WI38 (cell line): ENCODE data around the gene JDP2.
"Not testable (repeated sequence)": the region's sequence is repeated elsewhere in the genome, so short reads cannot be mapped to it uniquely, and the experiment has no call there.

Experiments used
- H3K4me3 ChIP-seq: 2 replicates; pipeline ENCODE4 v1.5.1; 2011; ENCODE audit warnings: low read depth, mild to moderate bottlenecking, control low read depth, low read length
- CTCF ChIP-seq: IDR thresholded peaks from 2 replicates; pipeline ENCODE4 v1.5.1; 2012; ENCODE audit warnings: low read depth, mild to moderate bottlenecking, control low read depth, low read length

Gene JDP2, protein sequence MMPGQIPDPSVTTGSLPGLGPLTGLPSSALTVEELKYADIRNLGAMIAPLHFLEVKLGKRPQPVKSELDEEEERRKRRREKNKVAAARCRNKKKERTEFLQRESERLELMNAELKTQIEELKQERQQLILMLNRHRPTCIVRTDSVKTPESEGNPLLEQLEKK

DNA sequence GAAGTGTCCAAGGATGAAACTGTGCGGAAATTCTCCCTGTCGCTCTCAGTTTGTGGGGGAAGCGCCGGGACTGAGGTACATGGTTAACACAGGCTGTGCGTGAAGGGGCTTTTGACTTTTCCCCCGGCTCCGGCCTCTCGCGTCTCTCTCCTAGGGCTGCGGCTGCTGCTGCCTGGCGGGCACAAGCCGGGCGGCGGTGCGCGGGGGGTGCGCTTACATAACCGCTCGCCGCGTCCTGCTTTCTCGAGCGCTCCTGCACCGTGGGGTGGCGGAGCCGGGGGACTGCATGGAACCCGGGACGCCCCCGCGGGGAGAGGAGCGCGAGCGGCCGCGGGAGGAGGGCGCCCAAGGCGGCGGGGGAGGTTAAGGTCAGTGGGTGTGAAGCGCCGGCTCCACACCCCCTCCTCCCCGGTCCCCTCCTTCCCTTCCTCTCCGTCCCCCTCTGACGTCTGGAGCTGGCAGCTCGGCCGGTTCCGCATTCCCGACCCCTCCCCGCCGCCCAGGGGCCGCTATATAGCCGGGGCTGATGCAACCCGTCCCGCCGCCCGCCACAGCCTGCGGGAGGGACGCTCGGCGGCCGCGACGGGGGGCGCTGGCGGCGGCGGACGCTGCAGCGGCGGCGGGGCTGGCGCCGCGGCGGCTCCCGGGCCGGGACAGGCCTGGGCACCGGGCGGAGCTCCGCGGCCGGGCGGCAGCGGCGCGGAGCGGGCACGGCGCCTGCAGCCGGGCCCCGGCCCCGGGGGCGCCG lies at the start of gene JDP2:
Gene JDP2, plus strand, starts transcription at position 541 of the 748 bp plus-strand sequence. CDS start 9,899 bp downstream, outside the sequence.
- peak within 1 kb of the TSS; percentile 83 for H3K4me3 ChIP-seq
- no peak for TF ChIP-seq CTCF

DNA sequence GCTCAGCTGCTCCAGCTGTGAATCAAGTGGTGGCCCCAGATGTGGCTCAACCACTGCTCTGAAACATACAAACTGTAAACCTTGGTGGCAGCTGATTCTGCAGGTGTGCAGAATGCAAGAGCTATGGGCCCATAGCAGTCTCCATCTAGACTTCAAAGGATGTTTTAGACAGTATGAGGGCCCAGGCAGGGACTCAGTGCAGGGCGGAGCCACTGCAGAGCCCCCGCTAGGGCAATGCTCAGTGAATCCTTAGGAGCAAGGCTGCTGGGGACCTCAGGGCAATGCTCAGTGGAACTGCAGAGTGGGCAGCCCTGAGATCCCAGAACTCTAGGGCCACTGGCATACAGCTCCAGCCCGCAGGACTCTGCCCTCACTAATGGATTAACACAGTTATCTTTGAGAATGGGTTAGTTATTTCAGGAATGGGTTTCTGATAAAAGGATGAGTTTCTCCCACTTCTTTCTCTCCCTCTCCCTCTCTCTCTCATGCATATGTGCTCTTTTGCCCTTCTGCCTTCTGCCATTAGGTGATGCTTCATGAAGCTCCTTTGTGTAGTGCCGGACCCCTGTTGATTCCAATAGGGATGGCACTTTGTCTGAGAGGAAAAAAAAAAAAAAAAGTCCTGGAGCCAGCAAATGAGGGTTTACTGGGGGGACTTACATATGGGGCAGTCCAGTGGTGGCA lies 48.4 kb upstream of the JDP2 start:
- no peak overlapping the region for H3K4me3 ChIP-seq
- TF ChIP-seq CTCF, result no peak

DNA sequence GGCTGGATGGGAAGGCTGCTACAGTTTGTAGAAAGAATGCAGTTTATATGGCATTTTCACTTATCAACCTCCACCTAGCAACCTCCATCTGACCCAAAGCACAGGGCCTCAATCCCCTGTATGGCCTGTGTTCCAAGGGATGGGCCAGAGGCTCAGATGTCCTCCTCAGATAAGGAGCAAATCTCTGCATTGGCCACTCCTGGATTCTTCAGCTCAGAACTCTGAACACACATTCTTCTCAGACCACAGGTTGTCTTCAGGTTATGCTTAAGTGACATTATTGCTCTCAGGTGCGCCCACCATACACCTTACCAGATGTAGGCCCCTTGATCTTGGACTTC lies 47.9 kb upstream of the JDP2 start:
- no peak overlapping the region for H3K4me3 ChIP-seq
- no peak for TF ChIP-seq CTCF

GRCh38 chr14:75380656-75381055 lies 47.2 kb upstream of the JDP2 start:
- TF ChIP-seq CTCF, result no peak
- no peak overlapping the region for H3K4me3 ChIP-seq

DNA sequence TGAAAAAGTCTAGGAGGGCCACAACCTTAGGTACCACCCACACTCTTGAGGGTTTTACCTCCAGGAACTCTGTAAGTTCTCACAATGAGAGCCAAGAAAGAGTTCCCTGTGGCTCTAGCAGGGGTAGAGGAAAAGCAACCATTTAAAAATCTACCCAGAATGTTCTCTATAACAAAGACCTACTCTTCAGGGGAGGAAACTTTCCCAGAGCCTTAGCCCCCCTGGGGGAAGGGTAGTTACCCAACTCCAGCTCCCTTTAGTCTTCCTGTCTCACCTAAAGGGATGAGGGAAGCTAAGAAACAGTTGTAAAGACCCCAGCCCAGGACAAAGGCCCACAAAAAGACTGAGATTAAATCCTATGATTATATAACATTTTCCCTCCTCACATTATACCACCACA lies 46.2 kb upstream of the JDP2 start:
- no peak overlapping the region for H3K4me3 ChIP-seq
- TF ChIP-seq CTCF, result no peak

DNA sequence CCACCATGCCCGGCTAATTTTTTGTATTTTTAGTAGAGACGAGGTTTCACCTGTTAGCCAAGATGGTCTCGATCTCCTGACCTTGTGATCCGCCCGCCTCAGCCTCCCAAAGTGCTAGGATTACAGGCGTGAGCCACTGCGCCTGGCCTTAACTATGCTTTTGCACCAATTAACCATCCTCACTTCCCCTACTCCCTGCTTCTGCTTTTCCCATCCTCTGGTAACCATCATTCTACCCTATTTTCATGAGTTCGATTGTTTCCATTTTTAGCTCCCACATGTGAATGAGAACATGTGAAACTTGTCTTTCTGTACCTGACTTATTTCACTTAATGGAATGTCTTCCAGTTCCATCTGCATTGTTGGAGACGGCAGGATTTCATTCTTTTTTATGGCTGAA lies 44.6 kb upstream of the JDP2 start:
- not testable (repeated sequence) for H3K4me3 ChIP-seq

DNA sequence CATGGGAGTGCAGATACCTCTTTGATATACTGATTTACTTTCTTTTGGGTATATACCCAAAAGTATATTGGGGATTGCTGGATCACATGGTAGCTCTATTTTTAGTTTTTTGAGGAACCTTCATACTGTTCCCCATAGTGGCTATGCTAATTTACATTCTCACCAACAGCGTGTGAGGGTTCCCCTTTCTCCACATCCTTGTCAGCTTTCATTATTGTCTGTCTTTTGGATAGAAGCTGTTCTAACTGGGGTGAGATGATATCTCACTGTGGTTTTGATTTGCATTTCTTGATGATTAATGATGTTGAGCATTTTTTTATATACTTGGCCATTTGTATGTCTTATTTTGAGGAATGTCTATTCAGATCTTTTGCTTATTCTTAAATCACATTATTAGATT lies 44.1 kb upstream of the JDP2 start:
- TF ChIP-seq CTCF, result no peak
- H3K4me3 ChIP-seq, result no peak overlapping the region
